H1 (cell line): ENCODE results near the gene HRH1. TPM values are rescaled to one million over a fixed set of nuclear protein-coding genes. Genes with fewer than 3 reads are reported as not detected.

Experiments
- CTCF ChIA-PET: fragments of 300-600 bp; sonication (Branson Sonifier 250); formaldehyde crosslinking; loops from one replicate; lab custom pipeline; 2021; ENCODE audit not compliant: partially characterized antibody; lab: Charles Lee
- POLR2A ChIA-PET: fragments of 300-600 bp; sonication (Branson Sonifier 250); formaldehyde crosslinking; loops from one replicate; lab custom pipeline; 2021; ENCODE audit warnings: inconsistent platforms; ENCODE audit not compliant: partially characterized antibody; lab: Charles Lee
- DNase-seq, 2 experiments: peaks; one replicate each; pipeline versions ENCODE4 v3.0.0 to v3.0.0-alpha.2; 2010 to 2022; ENCODE audit warnings: low spot score in 2 of 2, low read depth in 1 of 2, mixed read lengths in 1 of 2
- FAIRE-seq: peaks from 2 replicates; lab custom pipeline; 2011; peaks lifted over from hg19 to GRCh38; lab: Jason Lieb, UNC
- H2AFZ ChIP-seq: 2 replicates; pipeline ENCODE4 v1.8.1; 2012; ENCODE audit warnings: low read length, inconsistent platforms
- H2AK5ac ChIP-seq: 2 replicates; pipeline ENCODE4 v1.6.1; 2013; ENCODE audit warnings: low read depth, low read length
- H2BK120ac ChIP-seq: replicated peaks from 2 replicates; pipeline ENCODE3; 2013; ENCODE audit warnings: low read depth, low read length, inconsistent platforms
- H2BK12ac ChIP-seq: 2 replicates; pipeline ENCODE4 v1.6.1; 2013; ENCODE audit warnings: low read depth, low read length
- H2BK15ac ChIP-seq: 2 replicates; pipeline ENCODE4 v1.6.1; 2013; ENCODE audit warnings: low read length
- H2BK20ac ChIP-seq: 2 replicates; pipeline ENCODE4 v1.6.1; 2013; ENCODE audit warnings: low read length
- H2BK5ac ChIP-seq: 2 replicates; pipeline ENCODE4 v1.6.1; 2013; ENCODE audit warnings: low read depth, low read length
- H3K14ac ChIP-seq: 2 replicates; pipeline ENCODE4 v1.6.1; 2013; ENCODE audit warnings: inconsistent platforms; ENCODE audit not compliant: insufficient read length
- H3K18ac ChIP-seq: 2 replicates; pipeline ENCODE4 v1.6.1; 2013; ENCODE audit warnings: low read length; ENCODE audit errors: extremely low read depth
- H3K23ac ChIP-seq: 2 replicates; pipeline ENCODE4 v1.6.1; 2013; ENCODE audit warnings: inconsistent platforms; ENCODE audit not compliant: insufficient read length
- H3K23me2 ChIP-seq: 2 replicates; pipeline ENCODE4 v1.6.1; 2013; ENCODE audit warnings: low read depth, low read length
- H3K27ac ChIP-seq: 2 replicates; pipeline ENCODE4 v1.6.1; 2011; ENCODE audit warnings: low read depth, low read length, inconsistent platforms
- H3K27me3 ChIP-seq, 4 experiments: replicated peaks in 1 of 4; 1 replicate in 1 of 4; 2 replicates in 3 of 4; pipeline versions ENCODE4 v1.6.1 to v1.8.1; 2011 to 2013; ENCODE audit warnings: low read length in 3 of 4, mild to moderate bottlenecking in 3 of 4, inconsistent platforms in 2 of 4, mixed read lengths in 2 of 4, moderate library complexity in 1 of 4; ENCODE audit not compliant: control insufficient read depth in 3 of 4, insufficient read depth in 3 of 4; ENCODE audit errors: extremely low read depth in 1 of 4
- H3K36me3 ChIP-seq, 4 experiments: 2 replicates each; pipeline versions ENCODE4 v1.6.1 to v1.8.1; 2011 to 2013; ENCODE audit warnings: mild to moderate bottlenecking in 4 of 4, low read length in 3 of 4, moderate library complexity in 2 of 4, control low read depth in 1 of 4, inconsistent platforms in 1 of 4; ENCODE audit not compliant: insufficient read depth in 4 of 4, control insufficient read depth in 2 of 4
- H3K4ac ChIP-seq: replicated peaks from 2 replicates; pipeline ENCODE3; 2013; ENCODE audit warnings: low read length, low read depth, mixed read lengths, inconsistent platforms; ENCODE audit not compliant: insufficient read length
- H3K4me1 ChIP-seq, 4 experiments: replicated peaks in 1 of 4; 1 replicate in 1 of 4; 2 replicates in 3 of 4; pipeline versions ENCODE4 v1.6.1 to v1.8.1; 2011 to 2013; ENCODE audit warnings: low read length in 3 of 4, inconsistent platforms in 2 of 4, mixed read lengths in 1 of 4; ENCODE audit not compliant: insufficient read depth in 4 of 4, control insufficient read depth in 3 of 4
- H3K4me2 ChIP-seq, 2 experiments: 2 replicates each; pipeline versions ENCODE4 v1.6.1 to v1.8.1; 2011 to 2013; ENCODE audit warnings: low read depth in 2 of 2, low read length in 2 of 2, control low read depth in 1 of 2, inconsistent platforms in 1 of 2, mild to moderate bottlenecking in 1 of 2; ENCODE audit not compliant: insufficient read depth in 1 of 2
- H3K4me3 ChIP-seq, 4 experiments: fragments of 200-600, 300-600 bp in 1 of 4; sonication (generic), shearing (Covaris generic), sonication (Bioruptor Twin) in 1 of 4; 2 replicates each; pipeline versions ENCODE4 v1.5.1 to v1.8.1; 2011 to 2016; ENCODE audit warnings: low read length in 4 of 4, low read depth in 3 of 4, control low read depth in 2 of 4, inconsistent platforms in 2 of 4, mild to moderate bottlenecking in 2 of 4, mixed read lengths in 1 of 4, moderate library complexity in 1 of 4; ENCODE audit not compliant: insufficient read depth in 2 of 4; ENCODE audit errors: extremely low read depth in 1 of 4
- H3K56ac ChIP-seq: replicated peaks from 2 replicates; pipeline ENCODE3; 2013; ENCODE audit warnings: low read depth, mild to moderate bottlenecking, mixed read lengths, low read length, inconsistent platforms; ENCODE audit not compliant: insufficient read length
- H3K79me1 ChIP-seq: 2 replicates; pipeline ENCODE4 v1.6.1; 2013; ENCODE audit warnings: low read depth, low read length, control low read depth
- H3K79me2 ChIP-seq, 2 experiments: 2 replicates each; pipeline versions ENCODE4 v1.6.1 to v1.8.1; 2012 to 2013; ENCODE audit warnings: low read length in 2 of 2, mild to moderate bottlenecking in 2 of 2, inconsistent platforms in 1 of 2; ENCODE audit not compliant: insufficient read depth in 2 of 2, control insufficient read depth in 1 of 2
- H3K9ac ChIP-seq, 4 experiments: replicated peaks in 1 of 4; 1 replicate in 1 of 4; 2 replicates in 3 of 4; pipeline versions ENCODE4 v1.6.1 to v1.8.1; 2011 to 2013; ENCODE audit warnings: low read depth in 3 of 4, low read length in 3 of 4, control low read depth in 2 of 4, mild to moderate bottlenecking in 2 of 4, moderate library complexity in 2 of 4, inconsistent platforms in 1 of 4; ENCODE audit errors: extremely low read depth in 1 of 4
- H3K9me3 ChIP-seq, 2 experiments: 2 replicates each; pipeline versions ENCODE4 v1.6.1 to v1.8.1; 2012 to 2013; ENCODE audit warnings: mild to moderate bottlenecking in 2 of 2, moderate library complexity in 2 of 2, control low read depth in 1 of 2, inconsistent platforms in 1 of 2, low read depth in 1 of 2, low read length in 1 of 2, mixed read lengths in 1 of 2; ENCODE audit not compliant: insufficient read depth in 2 of 2
- H4K20me1 ChIP-seq, 2 experiments: replicated peaks in 1 of 2; 2 replicates each; pipeline versions ENCODE3 to v1.8.1; 2011 to 2013; ENCODE audit warnings: inconsistent platforms in 2 of 2, low read length in 2 of 2, mild to moderate bottlenecking in 1 of 2; ENCODE audit not compliant: insufficient read depth in 2 of 2, control insufficient read depth in 1 of 2
- H4K5ac ChIP-seq: 2 replicates; pipeline ENCODE4 v1.6.1; 2013; ENCODE audit warnings: low read length, low read depth, mixed read lengths, inconsistent platforms; ENCODE audit not compliant: insufficient read length
- H4K8ac ChIP-seq: 2 replicates; pipeline ENCODE4 v1.8.0; 2013; ENCODE audit warnings: mild to moderate bottlenecking, moderate library complexity, low read length, inconsistent platforms; ENCODE audit not compliant: insufficient read depth; ENCODE audit errors: extremely low read depth
- H4K91ac ChIP-seq: replicated peaks from 2 replicates; pipeline ENCODE3; 2013; ENCODE audit warnings: low read length, mixed read lengths, inconsistent platforms; ENCODE audit not compliant: insufficient read length
- CHD2 ChIP-seq: IDR thresholded peaks from 2 replicates; pipeline ENCODE4 v1.6.1; 2012; ENCODE audit warnings: low read length, improper control_type of control experiment
- JUND ChIP-seq: IDR thresholded peaks from 2 replicates; pipeline ENCODE4 v1.6.1; 2011; ENCODE audit warnings: mild to moderate bottlenecking, improper control_type of control experiment, low read length
- KDM1A ChIP-seq: fragments of 200-600, 300-600 bp; sonication (generic); IDR thresholded peaks from 2 replicates; pipeline ENCODE4 v1.7.1; 2016; ENCODE audit warnings: mild to moderate bottlenecking, low read length, borderline replicate concordance
- NANOG ChIP-seq: IDR thresholded peaks from 2 replicates; pipeline ENCODE4 v1.6.1; 2011; ENCODE audit warnings: low read length, low read depth, mild to moderate bottlenecking, inconsistent platforms; ENCODE audit not compliant: insufficient read depth, poor library complexity, severe bottlenecking
- NRF1 ChIP-seq: IDR thresholded peaks from 2 replicates; pipeline ENCODE4 v1.6.1; 2011; ENCODE audit warnings: mild to moderate bottlenecking, low read depth, low read length, improper control_type of control experiment
- RNF2 ChIP-seq: fragments of 200-900, 300-1000 bp; sonication (generic); IDR thresholded peaks from 2 replicates; pipeline ENCODE4 v1.7.1; 2016; ENCODE audit warnings: borderline replicate concordance, low read depth, mild to moderate bottlenecking, antibody characterized with exemption, low read length; ENCODE audit not compliant: poor library complexity, severe bottlenecking; ENCODE audit errors: missing control alignments
- SIN3A ChIP-seq, 2 experiments: IDR thresholded peaks in 1 of 2; conservative IDR thresholded peaks in 1 of 2; 2 replicates each; pipeline ENCODE4 v1.6.1; 2011 to 2012; ENCODE audit warnings: low read length in 2 of 2, improper control_type of control experiment in 1 of 2, low read depth in 1 of 2, mild to moderate bottlenecking in 1 of 2
- SRF ChIP-seq: IDR thresholded peaks from 2 replicates; pipeline ENCODE4 v1.6.1; 2011; ENCODE audit warnings: mild to moderate bottlenecking, low read depth, low read length, moderate library complexity
- SUZ12 ChIP-seq: fragments of 200-600 bp; sonication (generic); IDR thresholded peaks from 2 replicates; pipeline ENCODE4 v1.6.1; 2012; ENCODE audit warnings: mild to moderate bottlenecking, inconsistent platforms, low read length, moderate library complexity, mixed read lengths
- TAF7 ChIP-seq: optimal IDR thresholded peaks from 2 replicates; pipeline ENCODE3; 2011; ENCODE audit warnings: low read depth, mild to moderate bottlenecking, inconsistent platforms, low read length, moderate library complexity, borderline replicate concordance
- YY1 ChIP-seq: IDR thresholded peaks from 2 replicates; pipeline ENCODE4 v1.6.1; 2011; ENCODE audit warnings: low read depth, mild to moderate bottlenecking, low read length
- ZNF274 ChIP-seq: IDR thresholded peaks from 2 replicates; pipeline ENCODE4 v1.7.0; 2012; ENCODE audit warnings: low read length, borderline replicate concordance; ENCODE audit errors: extremely low read depth
- WGBS, 2 experiments: shearing (Covaris generic) in 1 of 2; methylation state at CpG; one replicate each; pipeline versions ENCODE4 v1.1.6 to v1.1.7; 2013 to 2015; ENCODE audit warnings: low lambda C conversion rate in 2 of 2, mixed read lengths in 2 of 2, inconsistent platforms in 1 of 2, low coverage in 1 of 2, missing lambda C conversion rate in 1 of 2; ENCODE audit not compliant: insufficient replicate concordance in 2 of 2, insufficient coverage in 1 of 2, insufficient read length in 1 of 2; ENCODE audit errors: extremely low coverage in 1 of 2, missing lambda C conversion rate in 1 of 2; 5-methylcytosine and 5-hydroxymethylcytosine counted together
- polyA plus RNA-seq, 7 experiments: library from polyadenylated mRNA; depleted of rRNA in 3 of 7; stranded (reverse) in 5 of 7; unstranded in 2 of 7; fragments of >200 nt in 5 of 7; fragments of 200-250 nt in 2 of 7; gene quantifications; 1 replicate in 5 of 7; 2 replicates in 1 of 7; 4 replicates in 1 of 7; pipeline versions ENCODE4 v1.2.1 to v1.2.3, GENCODE V29; 2011 to 2013; ENCODE audit warnings: missing spikeins in 2 of 7, mixed read lengths in 2 of 7
- total RNA-seq: library from RNA; stranded (reverse); fragmentation: NEBNext Ultra II Directional; extraction: Animal tissue kit (Norgen Biotek cat#: 25700); gene quantifications from 2 replicates; pipeline ENCODE4 v1.2.1, GENCODE V29; 2021
- TF ChIP-seq, protein P1 (sequence below): IDR thresholded peaks from 2 replicates; pipeline ENCODE4 v1.6.1; 2011; ENCODE audit warnings: low read depth, mild to moderate bottlenecking, low read length; ENCODE audit not compliant: insufficient read depth

The HRH1 gene
- total and polyA plus RNA-seq, 2 of the 8 experiments (the other 6 are each of a cell fraction or from before 2014, with no cell fraction given), result 0.11 TPM; not detected in 1

DNA sequence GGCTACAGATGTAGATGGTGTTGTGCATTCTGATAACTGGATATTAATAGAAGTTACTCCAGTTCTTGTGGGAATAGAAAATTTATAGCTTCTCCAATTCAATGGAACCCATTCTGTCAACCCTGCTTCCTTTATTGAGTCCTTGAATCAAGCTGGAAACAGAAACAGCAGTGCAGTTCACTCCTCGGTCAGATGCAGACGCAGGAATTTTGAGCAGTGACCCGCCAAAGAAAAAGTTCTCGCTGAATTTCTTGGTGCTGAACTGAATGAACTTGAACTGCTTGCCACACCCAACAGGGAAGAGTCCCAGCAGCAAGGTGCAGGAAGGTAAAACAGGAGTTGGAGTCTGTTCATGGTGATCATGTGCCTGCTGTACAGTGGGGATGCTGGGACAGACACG, 10.3 kb downstream of the HRH1 start:
- H3K18ac ChIP-seq, result no peak overlapping the region
- no peaks in the 10 kb centered on the region for H3K79me2 ChIP-seq
- no peaks in the 10 kb centered on the region; the same call in 1 of the 2 replicates for H3K23me2 ChIP-seq
- no peak overlapping the region for H2BK20ac ChIP-seq
- no peak overlapping the region for H3K56ac ChIP-seq
- POLR2A ChIA-PET, result no interaction called here
- FAIRE-seq, result no peak
- H4K8ac ChIP-seq, result no peak overlapping the region
- no peaks in the 10 kb centered on the region for H3K36me3 ChIP-seq
- no peak overlapping the region for H2BK12ac ChIP-seq
- CTCF ChIA-PET, result interaction anchor here (0.5 to 1.8 kb wide), 4 partner anchors 9 to 783 kb away, joined by 3 to 10 read pairs (median 4); no protein-coding TSS in a partner anchor
- H3K4me1 ChIP-seq, result no peaks in the 10 kb centered on the region; a peak in 2 of 7 replicates
- no peak overlapping the region for H3K4me3 ChIP-seq
- no peaks in the 10 kb centered on the region; the same call in 1 of the 2 replicates for H3K79me1 ChIP-seq
- no peak overlapping the region for H3K23ac ChIP-seq
- H2AFZ ChIP-seq, result no peak overlapping the region
- H2BK15ac ChIP-seq, result no peak overlapping the region
- no peak overlapping the region for H3K9ac ChIP-seq
- no peak overlapping the region for H3K14ac ChIP-seq
- no peak overlapping the region for H3K4me2 ChIP-seq
- H2BK5ac ChIP-seq, result no peak overlapping the region
- no peak overlapping the region for H3K27ac ChIP-seq
- no peaks in the 10 kb centered on the region for H4K20me1 ChIP-seq
- no peak overlapping the region for H2AK5ac ChIP-seq
- WGBS, 2 experiments, result 90% methylated on average over 5 of the region's 5 CpGs; no CpG with 5 or more reads in 1 of the 2 experiments
- no peaks in the 10 kb centered on the region; a peak in 2 of 7 replicates for H3K27me3 ChIP-seq
- H4K91ac ChIP-seq, result no peak overlapping the region
- no peak overlapping the region for H2BK120ac ChIP-seq
- no peak overlapping the region for H3K4ac ChIP-seq
- H4K5ac ChIP-seq, result no peak overlapping the region
- DNase-seq, result no peak
- no peaks in the 10 kb centered on the region for H3K9me3 ChIP-seq
- no peak for TF ChIP-seq TAF7
- no peak for TF ChIP-seq KDM1A
- TF ChIP-seq CHD2, result no peak
- no peak for TF ChIP-seq SUZ12
- no peak for TF ChIP-seq SRF
- no peak for TF ChIP-seq NRF1
- TF ChIP-seq, protein P1, sequence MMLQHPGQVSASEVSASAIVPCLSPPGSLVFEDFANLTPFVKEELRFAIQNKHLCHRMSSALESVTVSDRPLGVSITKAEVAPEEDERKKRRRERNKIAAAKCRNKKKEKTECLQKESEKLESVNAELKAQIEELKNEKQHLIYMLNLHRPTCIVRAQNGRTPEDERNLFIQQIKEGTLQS, result no peak
- no peak for TF ChIP-seq ZNF274
- no peak for TF ChIP-seq NANOG
- no peak for TF ChIP-seq JUND
- no peak for TF ChIP-seq SIN3A (conservative IDR thresholded peaks at IDR 0.05 in 1 of 2, IDR thresholded peaks at IDR 0.05 in 1 of 2; ENCODE audit: low read depth in 1 of 2, low read length in 2 of 2)
- no peak for TF ChIP-seq YY1
- TF ChIP-seq RNF2, result no peak
